ENCODE measurements around the gene PPP6R2.

GRCh38 chr22:50476868-50477267 lies 133.7 kb downstream of the PPP6R2 start:
- TF ChIP-seq CTCF (conservative IDR thresholded peaks at IDR 0.05; ENCODE audit: low read length), result no peak
- TF ChIP-seq EZH2phosphoT487 (IDR thresholded peaks at IDR 0.05; ENCODE audit: borderline replicate concordance), result no peak

Data from Loucy (cell line).